GM21529 (cell line): ENCODE measurements around the gene MDGA2.
A peak's percentile ranks its signal among the peaks of the same experiment; 100 is the strongest.
"Not testable (repeated sequence)": the region's sequence is repeated elsewhere in the genome, so short reads cannot be mapped to it uniquely, and the experiment has no call there.

Experiments
- ATAC-seq: cut with Tn5 transposase; IDR thresholded peaks from one replicate; pipeline ENCODE4 v1.9.1; 2021; ENCODE audit not compliant: unreplicated experiment

Gene MDGA2

DNA sequence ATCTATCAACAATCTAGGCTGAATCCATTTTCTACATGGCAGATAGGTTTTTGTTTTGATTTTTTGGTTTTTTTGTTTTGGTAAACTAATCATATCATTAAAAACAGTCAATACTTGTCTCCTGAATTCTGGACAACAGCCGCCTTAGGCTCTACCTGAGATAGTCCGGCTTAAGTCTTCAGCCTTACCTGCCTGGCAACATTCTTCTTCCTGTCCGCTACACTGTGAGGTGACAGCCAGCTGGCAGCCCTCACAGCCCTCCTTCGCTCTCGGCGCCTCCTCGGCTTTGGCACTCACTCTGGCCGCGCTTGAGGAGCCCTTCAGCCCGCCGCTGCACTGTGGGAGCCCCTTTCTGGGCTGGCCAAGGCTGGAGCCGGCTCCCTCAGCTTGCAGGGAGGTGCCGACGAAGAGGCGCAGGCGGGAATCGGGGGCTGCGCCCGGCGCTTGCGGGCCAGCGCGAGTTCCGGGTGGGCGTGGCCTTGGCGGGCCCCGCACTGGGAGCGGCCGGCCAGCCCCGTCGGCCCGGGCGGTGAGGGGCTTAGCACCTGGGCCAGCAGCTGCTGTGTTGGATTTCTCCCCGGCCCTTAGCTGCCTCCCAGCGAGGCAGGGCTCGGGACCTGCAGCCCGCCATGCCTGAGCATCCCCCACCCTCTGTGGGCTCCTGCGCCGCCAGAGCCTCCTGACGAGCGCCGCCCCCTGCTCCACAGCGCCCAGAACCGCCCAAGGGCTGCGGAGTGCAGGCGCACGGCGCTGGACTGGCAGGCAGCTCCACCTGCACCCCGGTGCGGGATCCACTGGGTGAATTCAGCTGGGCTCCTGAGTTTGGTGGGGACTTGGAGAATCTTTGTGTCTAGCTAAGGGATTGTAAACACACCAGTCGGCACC is 49.0 kb downstream of the MDGA2 start:
- ATAC-seq: no peak

DNA sequence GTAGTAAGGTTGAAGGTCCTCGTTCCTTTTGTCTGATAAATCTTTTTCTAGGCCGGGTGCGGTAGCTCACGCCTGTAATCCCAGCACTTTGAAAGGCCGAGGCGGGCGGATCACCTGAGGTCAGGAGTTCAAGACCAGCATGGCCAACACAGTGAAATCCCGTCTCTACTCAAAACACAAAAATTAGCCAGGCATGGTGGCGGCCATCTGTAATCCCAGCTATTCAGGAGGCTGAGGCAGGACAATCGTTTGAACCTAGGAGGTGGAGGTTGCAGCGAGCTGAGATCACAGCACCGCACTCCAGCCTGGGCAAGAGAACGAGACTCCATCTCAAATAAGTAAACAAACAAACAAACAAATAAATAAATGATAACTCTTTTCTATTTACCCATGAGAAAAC is 51.3 kb downstream of the MDGA2 start:
- ATAC-seq: not testable (repeated sequence)

DNA sequence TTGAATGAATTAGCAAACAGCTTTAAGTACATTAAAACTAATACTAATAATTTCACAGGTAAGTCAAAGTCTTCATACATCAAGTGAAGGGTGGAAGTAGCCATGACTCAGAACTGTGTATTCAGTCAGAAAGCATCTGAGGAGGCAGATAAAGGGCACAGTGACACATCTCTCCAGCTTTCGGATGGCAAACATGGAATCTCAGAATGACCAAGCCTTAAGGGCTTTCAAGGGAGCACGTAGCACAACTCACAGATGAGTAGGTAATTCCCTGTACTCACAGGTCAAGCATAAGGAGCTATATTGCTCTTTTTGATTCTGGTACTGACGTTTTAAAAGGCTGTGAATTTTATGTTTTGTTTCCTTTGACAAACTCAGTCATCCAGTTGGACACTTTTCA is 56.0 kb downstream of the MDGA2 start:
- ATAC-seq: no peak

DNA sequence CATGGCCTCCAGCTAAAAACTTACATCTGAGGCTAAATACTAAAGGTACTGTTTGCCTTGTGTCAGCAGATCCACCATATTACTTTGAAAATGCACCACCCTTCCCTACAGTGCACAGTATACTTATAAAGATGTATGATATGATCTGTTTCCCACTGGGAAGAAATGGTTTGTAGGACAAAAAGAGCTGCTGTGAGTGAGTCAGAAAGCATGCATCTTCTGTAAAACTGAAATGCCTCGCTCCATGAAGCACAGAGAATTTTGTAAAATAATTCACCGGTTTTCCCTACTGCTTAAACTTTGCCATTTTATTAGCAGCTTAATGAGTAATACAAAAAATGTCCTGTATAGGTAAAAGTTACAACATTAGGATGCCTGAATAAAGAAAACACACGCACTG is 68.8 kb downstream of the MDGA2 start:
- ATAC-seq: no peak

DNA sequence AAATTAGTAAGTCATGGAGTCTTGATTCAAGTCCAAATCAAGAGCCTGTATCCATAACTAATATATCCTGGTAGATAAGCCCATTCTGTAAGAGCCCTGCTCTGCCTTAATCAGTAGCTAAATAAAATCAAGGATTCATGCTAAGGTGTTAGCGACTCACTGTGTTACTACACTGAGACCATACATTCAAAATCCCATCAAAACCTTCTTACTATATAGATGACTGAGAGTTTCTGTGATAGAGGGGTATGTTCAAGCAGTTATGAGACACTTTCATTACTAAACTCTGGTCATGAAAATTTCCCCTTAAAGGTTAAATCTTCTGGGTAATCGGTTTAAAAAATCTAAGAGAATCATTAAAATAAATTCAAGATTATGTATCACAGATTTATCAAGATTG is 78.5 kb downstream of the MDGA2 start:
- no peak for ATAC-seq

DNA sequence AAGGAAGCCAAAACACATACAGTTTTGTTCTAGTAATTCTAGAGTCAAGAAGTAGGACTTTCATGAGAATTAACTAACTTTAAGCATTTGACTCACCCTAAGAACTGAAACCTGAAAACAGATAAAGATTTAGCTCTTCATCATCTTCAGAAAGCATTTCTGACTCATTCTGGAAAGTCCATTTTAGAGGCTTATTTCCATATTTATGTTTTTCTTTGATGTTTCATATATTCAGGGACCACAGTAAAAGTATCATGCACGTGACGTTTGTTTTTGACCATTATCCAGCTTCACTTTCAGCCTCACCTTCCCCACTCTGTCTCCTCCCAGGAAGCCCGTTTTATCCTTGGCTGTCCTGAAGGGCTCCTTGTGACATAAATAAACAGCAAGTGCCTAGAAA is 79.2 kb downstream of the MDGA2 start:
- peak; percentile 71 for ATAC-seq

DNA sequence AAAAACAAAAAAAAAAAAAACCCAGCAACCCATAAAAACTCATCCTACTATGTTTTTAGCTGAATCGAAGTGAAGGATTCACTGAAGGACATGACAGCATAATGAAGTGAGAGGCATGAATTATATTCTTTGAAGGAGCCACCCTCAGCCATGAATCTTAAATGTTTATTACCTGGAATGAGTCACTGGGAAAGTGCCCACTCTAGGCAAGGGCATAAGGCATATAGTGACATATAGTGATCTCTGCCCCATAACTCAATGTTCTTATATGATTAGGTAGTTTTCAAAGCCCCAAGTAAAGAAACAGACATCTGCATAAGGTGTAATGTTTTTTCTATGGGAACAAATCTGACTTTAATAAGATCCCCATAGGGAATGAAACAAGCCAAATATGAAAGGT is 79.9 kb downstream of the MDGA2 start:
- ATAC-seq: no peak

DNA sequence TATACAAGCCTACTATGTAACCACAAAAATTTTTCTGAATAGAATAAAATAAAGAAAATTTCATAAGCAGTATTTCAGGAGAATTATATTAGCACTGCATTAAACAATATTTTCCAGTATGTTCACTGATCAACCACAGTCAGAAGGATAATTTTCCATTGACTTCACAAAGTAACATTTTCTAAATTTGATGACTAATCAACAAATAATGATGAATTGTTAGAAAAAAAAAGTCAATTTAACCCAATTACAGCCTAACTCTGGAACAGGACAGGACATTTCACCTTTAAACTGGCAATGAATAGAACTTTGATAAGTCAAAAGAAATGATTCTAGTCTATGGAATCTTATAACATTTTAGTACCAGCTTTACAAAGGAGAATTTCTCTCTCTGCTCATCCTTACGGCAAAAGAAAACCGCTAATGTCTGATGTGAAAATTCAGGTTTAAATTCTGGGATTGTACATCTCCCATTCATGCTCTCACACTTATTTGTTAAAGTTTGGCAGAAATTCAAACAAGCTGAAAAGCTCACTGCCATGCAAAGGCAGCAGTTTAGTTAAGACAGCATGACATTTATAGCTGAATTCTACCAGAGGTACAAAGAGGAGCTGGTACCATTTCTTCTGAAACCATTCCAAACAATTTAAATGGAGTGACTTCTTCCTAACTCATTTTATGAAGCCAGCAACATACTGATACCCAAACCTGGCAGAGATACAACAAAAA is 84.5 kb downstream of the MDGA2 start:
- no peak for ATAC-seq

DNA sequence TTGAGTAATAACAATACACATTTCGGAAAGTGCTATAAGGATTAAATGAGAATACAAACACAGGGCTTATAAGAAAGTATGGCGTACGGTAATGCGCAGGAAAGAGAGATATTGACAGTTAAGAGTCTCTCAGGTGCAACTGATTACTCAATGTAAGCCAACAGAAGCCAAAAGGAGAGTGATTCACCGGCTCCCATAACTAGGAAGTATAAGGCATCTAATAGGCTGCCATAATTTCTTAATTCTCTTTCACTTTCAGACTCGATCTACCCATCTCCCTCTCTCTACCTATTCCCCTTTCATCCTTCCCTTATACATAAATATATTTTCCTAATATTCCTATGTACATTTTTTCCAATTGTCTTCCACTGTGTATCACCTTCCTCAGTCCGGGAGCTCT is 90.0 kb downstream of the MDGA2 start:
- ATAC-seq: no peak

DNA sequence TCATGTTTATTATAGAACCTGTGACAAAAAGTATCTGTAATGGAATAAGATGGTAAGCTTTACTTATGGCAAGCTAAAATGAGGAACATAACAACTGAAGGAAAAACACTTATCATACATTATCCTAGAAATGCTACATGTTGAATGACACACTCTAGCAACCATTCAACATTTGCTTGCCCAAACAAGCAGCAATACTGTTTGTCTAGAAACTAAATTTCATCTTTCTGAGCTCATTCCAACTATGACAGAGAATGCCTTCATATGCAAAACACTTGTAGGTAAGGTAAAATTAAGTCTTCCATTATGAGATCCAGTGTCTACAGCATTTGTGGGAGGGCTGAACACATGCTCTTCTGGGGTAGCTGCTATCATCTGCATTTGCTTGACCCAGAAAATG is 108.1 kb downstream of the MDGA2 start:
- ATAC-seq: no peak

DNA sequence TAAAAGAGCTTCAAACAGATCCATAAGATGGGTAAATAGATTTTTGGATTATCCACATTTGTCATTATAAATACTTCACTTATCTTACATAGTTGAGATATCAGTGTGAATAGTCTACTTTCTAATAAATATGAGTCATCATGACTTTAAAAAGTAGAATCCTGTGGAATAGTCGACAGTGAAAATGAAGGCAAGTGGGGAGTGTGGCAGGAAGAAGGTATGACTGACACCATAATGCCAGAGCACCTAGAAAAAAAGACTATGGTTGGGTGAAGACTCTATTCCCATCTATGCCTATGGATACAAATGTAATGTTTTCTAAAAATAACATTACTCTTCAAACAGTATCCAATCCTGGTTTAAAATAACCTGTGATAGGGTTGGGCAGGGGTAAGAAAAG is 117.5 kb downstream of the MDGA2 start:
- ATAC-seq: no peak

DNA sequence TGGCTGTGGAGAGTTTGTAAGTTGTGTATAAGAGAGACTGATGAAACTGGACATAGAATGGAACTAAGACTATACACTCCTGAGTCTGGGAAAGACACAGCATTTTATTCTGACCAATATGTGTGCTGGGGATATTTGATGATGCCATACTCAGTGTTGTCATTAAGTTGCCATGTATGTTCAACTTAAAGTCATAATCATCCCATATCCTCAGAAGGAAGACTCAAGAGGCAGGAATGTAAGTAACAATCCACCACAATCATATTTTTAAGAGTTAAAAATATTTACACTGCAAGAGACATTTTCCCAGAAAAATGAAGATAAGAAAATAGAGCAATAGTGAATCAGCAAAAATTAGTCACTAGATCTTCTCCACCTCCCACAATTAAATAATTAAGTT is 120.1 kb downstream of the MDGA2 start:
- ATAC-seq: no peak

DNA sequence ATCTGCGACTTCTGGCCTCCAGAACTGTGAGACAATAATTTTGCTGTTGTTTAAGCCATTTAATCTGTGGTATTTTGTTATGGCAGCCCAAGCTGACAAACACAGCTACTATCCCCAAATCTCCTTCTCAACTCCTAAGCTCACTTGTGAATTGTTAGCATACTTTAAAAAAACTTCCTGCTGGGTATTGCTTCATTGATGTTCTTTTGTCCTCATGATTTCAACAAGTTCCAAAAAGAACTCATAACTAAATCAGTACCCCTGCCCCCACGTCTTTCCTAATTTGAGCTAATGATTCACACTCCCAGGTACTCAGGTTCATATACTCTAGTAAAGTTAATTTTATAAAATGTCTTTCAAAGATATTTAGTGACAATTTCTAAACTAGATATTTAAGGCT is 125.5 kb downstream of the MDGA2 start:
- no peak for ATAC-seq

DNA sequence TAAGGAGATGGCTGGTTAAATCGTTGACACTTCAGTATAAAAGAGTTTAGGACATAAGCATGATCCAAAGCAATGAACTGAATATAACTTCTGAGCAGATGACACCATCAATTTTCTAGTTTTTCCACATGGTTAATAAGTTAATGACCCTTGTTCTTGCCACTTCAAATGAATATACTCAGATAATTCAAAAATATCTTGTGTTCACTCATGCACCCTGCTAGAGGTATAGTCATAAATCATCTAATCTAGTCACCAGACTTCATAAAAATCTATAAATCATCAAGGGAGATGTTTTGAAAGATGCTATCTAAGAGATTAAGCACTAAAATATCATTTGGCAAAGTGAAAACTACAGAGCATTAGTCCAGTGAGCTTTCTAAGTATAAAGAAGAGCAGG is 131.9 kb downstream of the MDGA2 start:
- ATAC-seq: no peak

DNA sequence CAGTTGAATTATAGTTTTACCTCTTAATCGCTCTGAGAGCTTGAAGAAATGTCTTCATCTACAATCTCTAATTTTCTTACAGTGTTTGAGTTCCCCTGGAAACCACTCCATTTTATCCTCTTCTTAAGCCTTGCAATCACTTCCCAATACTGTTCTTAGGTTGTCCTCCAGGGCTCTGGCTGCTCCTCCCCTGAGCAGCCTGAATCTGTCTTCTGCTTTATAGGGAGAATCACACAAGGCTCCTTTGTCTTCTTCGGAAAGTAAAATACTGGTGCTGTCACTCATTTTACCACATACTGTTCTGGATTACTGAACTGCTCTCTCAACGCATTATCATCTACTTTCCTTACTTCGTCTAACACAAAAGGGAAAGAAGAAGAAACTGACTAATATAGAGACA is 133.7 kb downstream of the MDGA2 start:
- no peak for ATAC-seq

DNA sequence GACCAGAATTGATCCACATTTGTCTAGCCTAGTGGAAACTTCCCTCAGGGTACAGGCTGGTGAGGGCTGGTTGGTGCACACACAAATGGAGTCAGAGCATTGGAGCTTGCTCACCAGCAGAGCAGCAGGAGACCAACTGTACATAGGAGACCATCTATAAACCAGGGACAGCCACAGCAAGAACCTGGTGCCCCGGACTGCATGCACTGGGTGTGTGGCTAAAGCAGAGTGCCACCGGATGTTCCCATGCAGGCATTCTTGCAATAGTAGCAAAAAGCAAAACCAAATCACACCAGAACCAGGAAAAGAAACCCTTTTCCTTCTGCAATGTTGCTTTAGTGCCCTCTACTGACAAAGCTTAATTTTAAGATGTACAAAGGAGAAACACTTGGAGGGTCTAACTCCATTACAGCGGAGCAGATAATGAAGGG is 136.4 kb downstream of the MDGA2 start:
- ATAC-seq: no peak

DNA sequence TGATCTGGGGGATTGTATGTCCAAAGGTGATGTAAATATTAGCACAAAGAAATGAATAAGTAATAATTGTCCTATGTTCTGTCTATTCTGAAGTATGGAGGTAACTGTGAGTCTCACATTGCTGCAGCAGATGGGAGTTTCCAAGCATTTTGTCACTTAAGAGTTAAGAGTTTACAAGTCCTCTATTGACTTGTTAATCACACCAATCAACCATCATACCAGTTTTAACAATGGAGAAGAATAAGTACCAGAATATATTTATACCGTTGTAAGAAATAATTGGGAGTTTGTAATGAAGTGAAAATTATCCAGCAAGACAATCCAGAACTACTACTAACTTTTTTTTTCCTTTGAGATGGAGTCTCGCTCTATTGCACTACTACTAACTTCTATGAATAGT is 139.1 kb downstream of the MDGA2 start:
- no peak for ATAC-seq

DNA sequence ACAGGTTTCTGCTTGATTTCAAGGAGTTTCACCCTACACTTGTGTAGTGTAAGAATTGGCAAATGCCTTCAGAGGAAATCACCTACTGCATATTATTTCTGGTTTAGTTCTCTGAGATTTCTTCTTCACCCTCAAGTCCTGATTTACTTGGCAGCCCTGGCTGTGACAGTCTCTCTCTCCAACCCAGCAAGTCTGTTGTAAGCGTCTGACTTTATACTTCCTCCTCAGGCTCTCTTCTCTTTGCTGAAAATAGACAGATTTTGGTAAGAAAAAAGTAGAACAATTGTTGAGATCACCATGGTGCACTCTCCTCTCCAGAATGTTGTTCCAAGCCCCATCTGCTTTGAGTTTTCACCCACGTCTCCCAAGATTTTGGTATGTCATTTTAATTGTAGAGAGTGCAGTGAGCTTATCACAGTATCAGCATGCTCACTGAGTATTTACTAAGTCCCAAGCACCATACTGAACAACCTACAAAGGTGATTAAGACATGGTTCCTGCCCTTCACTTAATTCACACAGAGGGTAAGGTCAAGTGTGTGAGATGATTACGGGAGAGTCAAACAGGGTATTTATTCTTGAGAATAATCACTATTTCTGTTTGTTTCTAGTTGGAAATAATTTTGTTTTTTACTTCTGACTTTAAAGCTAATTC is 148.7 kb downstream of the MDGA2 start:
- ATAC-seq: no peak

DNA sequence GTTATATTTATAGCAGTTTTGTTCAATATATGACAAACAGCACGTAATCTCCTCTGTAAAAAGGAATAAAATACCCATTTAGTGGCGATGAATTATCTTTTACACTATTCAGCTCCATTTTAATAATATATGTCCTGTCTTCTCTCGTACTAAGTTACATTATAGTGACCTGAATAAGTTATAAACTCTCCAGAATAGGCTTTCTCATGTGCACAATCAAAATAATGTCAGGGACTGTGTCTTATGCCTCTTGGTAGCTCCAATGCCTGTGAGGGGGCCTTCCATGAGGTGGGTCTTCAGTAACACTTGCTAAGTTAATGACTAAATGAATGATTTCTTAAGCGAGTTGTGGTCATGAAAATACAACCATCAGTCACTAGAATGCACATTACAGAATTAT is 150.9 kb downstream of the MDGA2 start:
- ATAC-seq: no peak

DNA sequence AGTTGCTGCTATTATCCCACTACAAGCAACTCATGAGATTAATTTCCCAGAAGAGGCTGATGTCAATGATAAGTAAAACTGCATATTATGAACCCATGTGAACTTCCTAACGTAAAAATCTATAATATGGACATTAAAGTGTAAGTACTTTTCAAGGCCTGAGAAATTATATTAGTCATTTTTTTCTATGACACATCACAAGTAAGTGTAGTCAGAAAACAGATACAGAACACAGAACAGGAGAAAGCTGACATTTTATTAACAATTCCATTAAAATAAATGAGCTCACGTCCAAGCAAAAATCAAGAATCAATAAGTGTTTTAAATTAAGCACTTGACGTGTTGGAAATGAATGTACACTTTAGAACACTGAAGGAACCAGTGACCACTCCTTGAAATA is 155.0 kb downstream of the MDGA2 start:
- no peak for ATAC-seq

DNA sequence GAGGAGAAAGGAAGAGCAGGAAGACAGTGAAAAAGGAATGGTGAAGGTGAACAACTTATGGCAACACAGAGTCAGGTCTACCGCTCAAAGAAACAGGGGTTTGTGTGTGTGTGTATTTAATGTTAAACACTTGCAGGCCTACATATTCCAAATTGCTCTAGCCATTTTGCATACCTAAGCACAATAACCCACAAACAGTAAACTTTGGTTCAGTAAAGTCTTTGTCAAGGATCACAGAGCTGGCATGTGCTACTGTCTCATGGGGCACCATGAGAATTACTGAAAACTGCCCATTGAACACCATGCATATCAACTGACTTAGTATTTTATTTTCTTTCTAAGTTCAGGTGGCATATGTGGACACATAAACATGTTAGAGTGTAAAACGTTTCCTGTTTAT is 163.6 kb downstream of the MDGA2 start:
- ATAC-seq: no peak

DNA sequence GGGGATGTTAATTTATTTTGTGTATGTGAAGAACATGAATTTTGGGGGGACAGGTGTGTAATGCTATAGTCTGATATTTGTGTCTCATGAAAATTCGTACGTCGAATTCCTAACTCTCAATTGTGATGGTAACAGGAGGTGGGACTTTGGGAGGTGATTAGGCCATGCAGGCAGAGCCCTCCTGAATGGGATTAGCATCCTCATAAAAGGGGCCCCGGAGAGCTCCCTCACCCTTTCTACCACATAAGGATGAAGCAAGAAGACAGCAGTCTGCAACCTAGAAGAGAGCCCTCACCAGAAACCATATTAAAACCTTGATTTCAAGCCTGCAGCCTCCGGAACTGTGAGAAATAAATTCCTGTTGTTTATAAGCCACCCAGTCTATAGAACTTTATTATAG is 165.4 kb downstream of the MDGA2 start:
- no peak for ATAC-seq
